A549 (cell line): ENCODE results near the gene ATP11A. TPM values are rescaled to one million over a fixed set of nuclear protein-coding genes. Genes with fewer than 3 reads are reported as not detected.

ENCODE experiments used
- ATAC-seq, 2 experiments: fragments of 200-7000 bp in 1 of 2; fragments of >200 bp in 1 of 2; cut with Nextera tagmentation in 1 of 2; cut with Tn5 transposase in 1 of 2; 3 replicates each; pipeline versions ENCODE4 v1.8.0 to v1.9.1; 2018 to 2020; ENCODE audit warnings: mild to moderate bottlenecking in 1 of 2, moderate library complexity in 1 of 2
- CTCF ChIA-PET: fragments of 300-600 bp; sonication (Branson Sonifier 250); formaldehyde crosslinking; extraction: SDS; loops from one replicate; lab custom pipeline; 2021; ENCODE audit warnings: antibody characterized with exemption, inconsistent platforms; lab: Yijun Ruan, JAX
- POLR2A ChIA-PET: fragments of 350-600 bp; formaldehyde crosslinking; extraction: SDS; loops from one replicate; lab custom pipeline; 2021; ENCODE audit warnings: antibody characterized with exemption, inconsistent platforms; lab: Yijun Ruan, JAX
- DNase-seq, 2 experiments: peaks; one replicate each; pipeline versions ENCODE4 v3.0.0 to v3.0.0-alpha.2; 2011 to 2016; ENCODE audit warnings: low read depth in 1 of 2, low spot score in 1 of 2
- FAIRE-seq: peaks from 2 replicates; lab custom pipeline; 2011; peaks lifted over from hg19 to GRCh38; lab: Jason Lieb, UNC
- H3K27ac ChIP-seq, 2 experiments: fragments of >200 bp; sonication (Bioruptor Twin); formaldehyde crosslinking; 3 replicates each; pipeline ENCODE4 v1.5.1; 2016 to 2017
- H3K4me1 ChIP-seq: fragments of >200 bp; sonication (Bioruptor Twin); formaldehyde crosslinking; 3 replicates; pipeline ENCODE4 v1.6.1; 2016
- H3K4me2 ChIP-seq: fragments of >200 bp; sonication (Bioruptor Twin); formaldehyde crosslinking; 3 replicates; pipeline ENCODE4 v1.6.1; 2016
- H3K4me3 ChIP-seq: fragments of >200 bp; sonication (Bioruptor Twin); formaldehyde crosslinking; 3 replicates; pipeline ENCODE4 v1.5.1; 2016
- H3K9me3 ChIP-seq: fragments of >200 bp; sonication (Bioruptor Twin); formaldehyde crosslinking; 3 replicates; pipeline ENCODE4 v1.6.1; 2016
- BCL3 ChIP-seq: fragments of >200 bp; sonication (Bioruptor Twin); formaldehyde crosslinking; IDR thresholded peaks from 3 replicates; pipeline ENCODE4 v1.6.1; 2016
- CEBPB ChIP-seq, 2 experiments: fragments of >200 bp in 1 of 2; sonication (Bioruptor Twin) in 1 of 2; formaldehyde crosslinking in 1 of 2; IDR thresholded peaks; 2 replicates each; pipeline ENCODE4 v1.6.1; 2012 to 2016
- CHD2 ChIP-seq: fragments of 150-350 bp; IDR thresholded peaks from 2 replicates; pipeline ENCODE4 v1.6.1; 2014; ENCODE audit warnings: low read length; ENCODE audit not compliant: partially characterized antibody
- CHD4 ChIP-seq: fragments of 200-600 bp; sonication (generic); IDR thresholded peaks from 2 replicates; pipeline ENCODE4 v1.6.1; 2016; ENCODE audit warnings: antibody characterized with exemption, mild to moderate bottlenecking, borderline replicate concordance
- CTCF ChIP-seq: fragments of >200 bp; sonication (Bioruptor Twin); formaldehyde crosslinking; IDR thresholded peaks from 3 replicates; pipeline ENCODE4 v1.5.1; 2016
- EHF ChIP-seq: fragments of 250-450 bp; sonication (Bioruptor Pico); IDR thresholded peaks from 2 replicates; pipeline ENCODE4 v1.5.0; 2020; ENCODE audit warnings: mild to moderate bottlenecking
- EP300 ChIP-seq, 2 experiments: fragments of >200 bp; sonication (Bioruptor Twin); formaldehyde crosslinking; IDR thresholded peaks; 2 replicates in 1 of 2; 3 replicates in 1 of 2; pipeline ENCODE4 v1.6.1; 2016 to 2017
- HDAC2 ChIP-seq: fragments of 200-600 bp; sonication (generic); IDR thresholded peaks from 2 replicates; pipeline ENCODE4 v1.6.1; 2016
- HMGXB4 ChIP-seq: fragments of 250-450 bp; sonication (Bioruptor Pico); IDR thresholded peaks from 2 replicates; pipeline ENCODE4 v1.5.0; 2021; ENCODE audit warnings: mild to moderate bottlenecking, moderate library complexity, borderline replicate concordance
- HOXB13 ChIP-seq: fragments of 250-450 bp; sonication (Bioruptor Pico); IDR thresholded peaks from 2 replicates; pipeline ENCODE4 v1.5.0; 2020; ENCODE audit warnings: low read depth, mild to moderate bottlenecking, moderate library complexity
- HOXB5 ChIP-seq: fragments of 250-450 bp; sonication (Bioruptor Pico); IDR thresholded peaks from 2 replicates; pipeline ENCODE4 v1.5.0; 2020; ENCODE audit warnings: mild to moderate bottlenecking, moderate library complexity
- JUNB ChIP-seq: fragments of >200 bp; sonication (Bioruptor Twin); formaldehyde crosslinking; IDR thresholded peaks from 2 replicates; pipeline ENCODE4 v1.6.1; 2016
- KDM5A ChIP-seq: fragments of 200-600 bp; sonication (generic); IDR thresholded peaks from 2 replicates; pipeline ENCODE4 v1.6.1; 2016; ENCODE audit warnings: antibody characterized with exemption, mild to moderate bottlenecking
- MAZ ChIP-seq: fragments of 150-350 bp; IDR thresholded peaks from 2 replicates; pipeline ENCODE4 v1.6.1; 2014; ENCODE audit warnings: antibody characterized with exemption, low read depth, low read length, borderline replicate concordance
- NFE2L2 ChIP-seq: fragments of 150-350 bp; conservative IDR thresholded peaks from 2 replicates; pipeline ENCODE4 v1.6.1; 2014; ENCODE audit warnings: low read length
- PHF8 ChIP-seq: fragments of 200-600 bp; sonication (generic); IDR thresholded peaks from 2 replicates; pipeline ENCODE4 v1.6.1; 2016; ENCODE audit warnings: low read depth, mild to moderate bottlenecking, antibody characterized with exemption, moderate library complexity, borderline replicate concordance
- SMC3 ChIP-seq: fragments of >200 bp; sonication (Bioruptor Twin); formaldehyde crosslinking; IDR thresholded peaks from 3 replicates; pipeline ENCODE4 v1.6.1; 2018; ENCODE audit warnings: inconsistent platforms
- SREBF2 ChIP-seq: fragments of 450-650 bp; IDR thresholded peaks from 2 replicates; pipeline ENCODE4 v1.6.1; 2014; ENCODE audit warnings: mild to moderate bottlenecking, moderate library complexity
- TP53 ChIP-seq: fragments of 250-450 bp; sonication (Bioruptor Pico); IDR thresholded peaks from 2 replicates; pipeline ENCODE4 v1.5.0; 2021; ENCODE audit warnings: mild to moderate bottlenecking, moderate library complexity
- ZNF302 ChIP-seq: fragments of 250-450 bp; sonication (Bioruptor Pico); IDR thresholded peaks from 2 replicates; pipeline ENCODE4 v1.9.0; 2021; ENCODE audit warnings: inconsistent platforms, mild to moderate bottlenecking, moderate library complexity
- ZSCAN20 ChIP-seq: fragments of 250-450 bp; sonication (Bioruptor Pico); IDR thresholded peaks from 2 replicates; pipeline ENCODE4 v1.8.0; 2022; ENCODE audit warnings: mild to moderate bottlenecking, moderate library complexity
- WGBS: methylation state at CpG from one replicate; pipeline ENCODE4 v1.1.6; 2017; ENCODE audit errors: missing lambda C conversion rate; 5-methylcytosine and 5-hydroxymethylcytosine counted together
- polyA plus RNA-seq, 4 experiments: library from polyadenylated mRNA; depleted of rRNA in 3 of 4; stranded (reverse); fragments of >200 nt; fragmentation: RNase III in 1 of 4; extraction: RNeasy Plus Mini Kit Qiagen cat#74134 plus additional on column Dnase treatment in 1 of 4; gene quantifications; 2 replicates in 3 of 4; 3 replicates in 1 of 4; pipeline ENCODE4 v1.2.3, GENCODE V29; 2011 to 2017
- TF ChIP-seq, protein P1 (sequence below): fragments of 250-450 bp; sonication (Bioruptor Pico); IDR thresholded peaks from 2 replicates; pipeline ENCODE4 v1.5.0; 2020; ENCODE audit warnings: low read depth, mild to moderate bottlenecking, moderate library complexity
- TF ChIP-seq, protein P2 (sequence below): IDR thresholded peaks from 2 replicates; pipeline ENCODE4 v1.6.1; 2012
- TF ChIP-seq, protein P3 (sequence below): IDR thresholded peaks from 2 replicates; pipeline ENCODE4 v1.6.1; 2012

The ATP11A gene
- polyA plus RNA-seq, 2 of the 4 experiments (the other 2 are of a cell fraction) = 4.1 to 8.0 TPM

DNA sequence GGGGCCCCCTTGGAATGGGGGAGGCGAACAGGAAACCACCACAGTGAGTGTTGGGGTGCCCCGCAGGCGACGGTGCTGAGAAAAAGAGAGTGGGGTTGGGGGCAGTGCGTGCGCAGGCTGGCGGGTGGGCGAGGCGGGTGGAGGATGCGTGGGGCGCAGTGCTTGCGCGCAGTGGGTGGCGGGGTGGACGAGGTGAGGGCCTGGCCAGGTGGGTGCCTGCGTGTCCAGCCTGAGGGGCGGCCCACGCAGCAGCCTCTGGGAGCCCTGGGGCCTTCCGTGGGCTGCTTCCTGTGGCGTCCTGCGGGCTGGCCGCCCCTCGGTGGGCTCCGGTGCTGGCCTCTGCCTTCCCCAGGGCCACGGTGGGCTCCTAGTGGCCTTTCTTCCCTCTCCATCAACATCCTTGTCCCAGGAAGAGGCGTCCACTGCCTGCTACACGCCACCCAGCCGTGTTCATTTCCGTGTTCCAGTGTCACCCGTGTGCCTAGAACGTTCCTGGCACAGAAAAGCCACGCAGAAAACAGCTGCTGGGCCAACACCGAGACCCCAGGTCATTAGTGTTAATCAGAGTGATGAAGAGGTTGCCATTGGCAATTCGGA, 7.1 kb downstream of the ATP11A start:
- FAIRE-seq (no peak), ATAC-seq (no peak)
- POLR2A ChIA-PET = no interaction called here

DNA sequence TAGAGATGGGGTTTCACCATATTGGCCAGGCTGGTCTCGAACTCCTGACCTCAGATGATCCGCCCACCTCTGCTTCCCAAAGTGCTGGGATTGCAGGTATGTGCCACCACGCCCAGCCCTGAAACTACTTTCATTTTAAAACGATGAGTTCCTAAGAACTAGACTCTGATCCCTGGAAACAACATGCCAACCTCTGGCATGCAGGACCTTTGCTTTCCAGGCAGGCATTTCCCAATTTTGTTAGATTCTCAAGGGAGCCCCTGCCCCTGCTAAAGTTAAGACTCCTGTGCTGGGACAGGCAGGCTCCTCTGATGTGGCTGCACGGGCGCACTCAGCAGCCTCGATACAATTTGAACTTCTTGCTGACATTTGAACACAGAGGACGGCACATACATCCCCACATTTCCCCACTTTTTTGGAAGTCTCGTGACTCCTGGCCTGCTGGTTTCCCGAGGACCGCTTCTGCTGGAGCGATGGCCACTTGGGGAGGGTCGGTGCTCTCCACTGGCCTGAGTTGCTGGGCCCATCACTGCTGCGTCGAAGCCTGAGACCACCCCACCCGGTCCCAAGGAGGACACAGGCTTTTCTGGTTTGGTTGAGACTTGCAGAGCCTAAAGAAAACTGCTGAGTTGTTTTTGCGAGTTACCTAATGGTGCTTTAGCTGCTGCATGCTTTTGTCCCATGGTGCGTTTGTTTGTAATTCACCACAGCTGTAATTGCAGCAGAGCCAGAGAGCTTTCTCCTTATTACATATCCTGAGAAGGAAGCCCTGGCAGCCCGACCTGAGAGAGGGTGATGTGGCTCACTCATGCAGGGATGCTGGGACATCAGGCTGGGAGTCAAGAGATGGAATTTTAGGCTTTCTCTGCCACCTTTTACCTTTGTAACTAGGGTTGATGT, 8.2 kb downstream of the ATP11A start:
- no peak for FAIRE-seq
- no peaks in the 10 kb centered on the region for H3K9me3 ChIP-seq
- DNase-seq = no peak
- ATAC-seq = no peak
- no peak overlapping the region for H3K4me3 ChIP-seq
- POLR2A ChIA-PET = no interaction called here
- no peaks in the 10 kb centered on the region for H3K4me1 ChIP-seq
- CTCF ChIA-PET = no interaction called here
- H3K27ac ChIP-seq = no peak overlapping the region
- WGBS = 80% methylated on average over 14 of the region's 19 CpGs
- H3K4me2 ChIP-seq = no peak overlapping the region
- TF ChIP-seq KDM5A = no peak
- no peak for TF ChIP-seq BCL3
- TF ChIP-seq TP53 (CRISPR knock-in tag) = no peak
- TF ChIP-seq HOXB5 (CRISPR knock-in tag) = no peak
- no peak for TF ChIP-seq PHF8
- TF ChIP-seq ZSCAN20 (CRISPR knock-in tag) = no peak
- TF ChIP-seq CEBPB (IDR thresholded peaks at IDR 0.05) = no peak
- no peak for TF ChIP-seq HOXB13
- no peak for TF ChIP-seq SMC3
- TF ChIP-seq CTCF = no peak
- TF ChIP-seq, protein P1, sequence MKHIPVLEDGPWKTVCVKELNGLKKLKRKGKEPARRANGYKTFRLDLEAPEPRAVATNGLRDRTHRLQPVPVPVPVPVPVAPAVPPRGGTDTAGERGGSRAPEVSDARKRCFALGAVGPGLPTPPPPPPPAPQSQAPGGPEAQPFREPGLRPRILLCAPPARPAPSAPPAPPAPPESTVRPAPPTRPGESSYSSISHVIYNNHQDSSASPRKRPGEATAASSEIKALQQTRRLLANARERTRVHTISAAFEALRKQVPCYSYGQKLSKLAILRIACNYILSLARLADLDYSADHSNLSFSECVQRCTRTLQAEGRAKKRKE (CRISPR knock-in tag) = no peak
- TF ChIP-seq HDAC2 = no peak

More for the DNA sequence above, 7.1 kb downstream of the ATP11A start:
- 96% methylated on average over 21 of the region's 34 CpGs for WGBS
- no peak for TF ChIP-seq CHD2
- no peak for TF ChIP-seq HMGXB4 (CRISPR knock-in tag)
- no peak for TF ChIP-seq ZNF302 (CRISPR knock-in tag)
- TF ChIP-seq CEBPB (IDR thresholded peaks at IDR 0.05) = no peak
- no peak for TF ChIP-seq NFE2L2
- TF ChIP-seq EP300 (IDR thresholded peaks at IDR 0.05) = no peak
- TF ChIP-seq EHF (CRISPR knock-in tag) = no peak
- TF ChIP-seq SREBF2 = no peak
- TF ChIP-seq CHD4 = no peak
- TF ChIP-seq, protein P2, sequence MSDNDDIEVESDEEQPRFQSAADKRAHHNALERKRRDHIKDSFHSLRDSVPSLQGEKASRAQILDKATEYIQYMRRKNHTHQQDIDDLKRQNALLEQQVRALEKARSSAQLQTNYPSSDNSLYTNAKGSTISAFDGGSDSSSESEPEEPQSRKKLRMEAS = no peak
- TF ChIP-seq JUNB = no peak
- TF ChIP-seq SMC3 = no peak
- TF ChIP-seq ZSCAN20 (CRISPR knock-in tag) = no peak
- TF ChIP-seq, protein P3, sequence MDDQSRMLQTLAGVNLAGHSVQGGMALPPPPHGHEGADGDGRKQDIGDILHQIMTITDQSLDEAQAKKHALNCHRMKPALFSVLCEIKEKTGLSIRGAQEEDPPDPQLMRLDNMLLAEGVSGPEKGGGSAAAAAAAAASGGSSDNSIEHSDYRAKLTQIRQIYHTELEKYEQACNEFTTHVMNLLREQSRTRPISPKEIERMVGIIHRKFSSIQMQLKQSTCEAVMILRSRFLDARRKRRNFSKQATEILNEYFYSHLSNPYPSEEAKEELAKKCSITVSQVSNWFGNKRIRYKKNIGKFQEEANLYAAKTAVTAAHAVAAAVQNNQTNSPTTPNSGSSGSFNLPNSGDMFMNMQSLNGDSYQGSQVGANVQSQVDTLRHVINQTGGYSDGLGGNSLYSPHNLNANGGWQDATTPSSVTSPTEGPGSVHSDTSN = no peak
- TF ChIP-seq MAZ = no peak
- TF ChIP-seq CTCF = no peak
- peaks cover 3% of the 10 kb centered on the region; the same call in 2 of the 3 replicates for H3K4me1 ChIP-seq
- DNase-seq = no peak
- no peak overlapping the region for H3K27ac ChIP-seq
- H3K4me3 ChIP-seq = no peak overlapping the region
- H3K9me3 ChIP-seq = no peaks in the 10 kb centered on the region
- H3K4me2 ChIP-seq = no peak overlapping the region
- CTCF ChIA-PET = no interaction called here
